Measurements from ENCODE around the gene COPG1.

Gene COPG1

GRCh38 chr3:129316248-129317013 lies 67.0 kb downstream of the COPG1 start:
- peak overlapping the region; percentile 82 for H3K4me3 ChIP-seq (ENCODE audit: low read depth, low read length)
- TF ChIP-seq CTCF (IDR thresholded peaks at IDR 0.05; ENCODE audit: low read depth, low read length), result peak; percentile 59
- in situ Hi-C loops (cut with HindIII; ENCODE audit: low sequenced_read_pairs), result no loop called here
- DNase-seq (ENCODE audit: low read depth, low spot score), result peak; percentile 85

- DNase-seq (ENCODE audit: low read depth, low spot score), result no peak
- peak overlapping the region; percentile 82 for H3K4me3 ChIP-seq (ENCODE audit: low read depth, low read length)
- in situ Hi-C loops (cut with HindIII; ENCODE audit: low sequenced_read_pairs), result no loop called here
- no peak for TF ChIP-seq CTCF (IDR thresholded peaks at IDR 0.05; ENCODE audit: low read depth, low read length)
These were observed 67.8 kb downstream of the COPG1 start for GRCh38 chr3:129317014-129317771.

- no peak overlapping the region for H3K4me3 ChIP-seq (ENCODE audit: low read depth, low read length)
- no peak for TF ChIP-seq CTCF (IDR thresholded peaks at IDR 0.05; ENCODE audit: low read depth, low read length)
- in situ Hi-C loops (cut with HindIII; ENCODE audit: low sequenced_read_pairs), result no loop called here
- no peak for DNase-seq (ENCODE audit: low read depth, low spot score)
These were observed 68.4 kb downstream of the COPG1 start for GRCh38 chr3:129317848-129318247.

- no peak for TF ChIP-seq CTCF (IDR thresholded peaks at IDR 0.05; ENCODE audit: low read depth, low read length)
- H3K4me3 ChIP-seq (ENCODE audit: low read depth, low read length), result no peak overlapping the region
- in situ Hi-C loops (cut with HindIII; ENCODE audit: low sequenced_read_pairs), result no loop called here
- no peak for DNase-seq (ENCODE audit: low read depth, low spot score)
These were observed 69.5 kb downstream of the COPG1 start for GRCh38 chr3:129318921-129319320.

GRCh38 chr3:129320261-129320660 lies 70.9 kb downstream of the COPG1 start:
- no peak for TF ChIP-seq CTCF (IDR thresholded peaks at IDR 0.05; ENCODE audit: low read depth, low read length)
- in situ Hi-C loops (cut with HindIII; ENCODE audit: low sequenced_read_pairs), result no loop called here
- no peak for DNase-seq (ENCODE audit: low read depth, low spot score)
- H3K4me3 ChIP-seq (ENCODE audit: low read depth, low read length), result no peak overlapping the region

- no peak overlapping the region for H3K4me3 ChIP-seq (ENCODE audit: low read depth, low read length)
- DNase-seq (ENCODE audit: low read depth, low spot score), result no peak
- in situ Hi-C loops (cut with HindIII; ENCODE audit: low sequenced_read_pairs), result no loop called here
- no peak for TF ChIP-seq CTCF (IDR thresholded peaks at IDR 0.05; ENCODE audit: low read depth, low read length)
These were observed 71.5 kb downstream of the COPG1 start for GRCh38 chr3:129320825-129321487.
